Right atrium auricular region (tissue), 2 donors: ENCODE data around the gene IFT43. TPM values are rescaled to one million over a fixed set of nuclear protein-coding genes. Genes with fewer than 3 reads are reported as not detected.

ENCODE experiments used
- DNase-seq: peaks from one replicate; pipeline ENCODE4 v3.0.0-alpha.2; 2019; ENCODE audit warnings: low spot score
- H3K27ac ChIP-seq, 2 donors: fragments of 200-600 bp; sonication (generic); 1 replicate in 1 of 2; 2 replicates in 1 of 2; pipeline ENCODE4 v1.5.1; 2016 to 2019
- H3K27me3 ChIP-seq, 2 donors: fragments of 200-600 bp; sonication (generic); one replicate each; pipeline versions ENCODE4 v1.5.1 to v1.6.0; 2017 to 2019
- H3K36me3 ChIP-seq: fragments of 200-600 bp; sonication (generic); one replicate; pipeline ENCODE4 v1.5.1; 2016
- H3K4me1 ChIP-seq, 2 donors: fragments of 200-600 bp; sonication (generic); one replicate each; pipeline versions ENCODE4 v1.5.1 to v1.6.0; 2017 to 2019
- H3K4me3 ChIP-seq, 2 donors: fragments of 200-600 bp; sonication (generic); 1 replicate in 1 of 2; 2 replicates in 1 of 2; pipeline ENCODE4 v1.5.1; 2017 to 2019; ENCODE audit warnings: mild to moderate bottlenecking in 1 of 2, moderate library complexity in 1 of 2
- H3K9me3 ChIP-seq, 2 donors: fragments of 200-600 bp; sonication (generic); one replicate each; pipeline ENCODE4 v1.5.1; 2019
- CTCF ChIP-seq, 2 donors: fragments of 200-600 bp; sonication (generic); IDR thresholded peaks; one replicate each; pipeline ENCODE4 v1.5.1; 2019; ENCODE audit warnings: antibody characterized with exemption in 2 of 2
- total RNA-seq, 2 donors: library from RNA; depleted of rRNA; stranded (reverse); fragments of >200 nt; gene quantifications; one replicate each; pipeline ENCODE4 v1.1.0, GENCODE V29; 2016

Gene IFT43
- 10 to 100 TPM; 32.6 to 59.0 TPM for total RNA-seq

- Histone ChIP-seq H3K4me3 (peak within 1 kb of the TSS; percentile 80 to 95), H3K9me3 (no peaks in the 10 kb centered on the region), H3K27ac (peak within 1 kb of the TSS; percentile 97 to 99), H3K4me1 (peaks cover 0 to 53% of the 10 kb centered on the region in 2 donors), H3K27me3 (no peaks in the 10 kb centered on the region), H3K36me3 (peaks cover 16% of the 10 kb centered on the region)
- peak; percentile 94 for DNase-seq
- TF ChIP-seq CTCF (IDR thresholded peaks at IDR 0.05), result no peak
These were observed at the start of gene IFT43 for GRCh38 chr14:75985618-75986438. Gene IFT43, plus strand, starts transcription at chr14:75985763. Its CDS starts 24 bp downstream, at chr14:75985787.

- Histone ChIP-seq H3K36me3 (no peaks in the 10 kb centered on the region), H3K9me3 (no peaks in the 10 kb centered on the region), H3K27me3 (no peaks in the 10 kb centered on the region), H3K4me1 (peaks cover 0 to 8% of the 10 kb centered on the region in 2 donors), H3K4me3 (no peak overlapping the region), H3K27ac (no peak overlapping the region)
- TF ChIP-seq CTCF (IDR thresholded peaks at IDR 0.05), result no peak
- no peak for DNase-seq
These were observed 46.4 kb upstream of the IFT43 start for GRCh38 chr14:75939200-75939599.

GRCh38 chr14:75941030-75941429, 44.5 kb upstream of the IFT43 start:
- H3K36me3 ChIP-seq, result no peaks in the 10 kb centered on the region
- DNase-seq, result no peak
- TF ChIP-seq CTCF (IDR thresholded peaks at IDR 0.05), result no peak
- no peak overlapping the region for H3K4me3 ChIP-seq
- peak overlapping the region; percentile 53 to 82 for H3K27ac ChIP-seq
- H3K4me1 ChIP-seq, result no peaks in the 10 kb centered on the region
- no peaks in the 10 kb centered on the region for H3K9me3 ChIP-seq
- H3K27me3 ChIP-seq, result no peaks in the 10 kb centered on the region

DNA sequence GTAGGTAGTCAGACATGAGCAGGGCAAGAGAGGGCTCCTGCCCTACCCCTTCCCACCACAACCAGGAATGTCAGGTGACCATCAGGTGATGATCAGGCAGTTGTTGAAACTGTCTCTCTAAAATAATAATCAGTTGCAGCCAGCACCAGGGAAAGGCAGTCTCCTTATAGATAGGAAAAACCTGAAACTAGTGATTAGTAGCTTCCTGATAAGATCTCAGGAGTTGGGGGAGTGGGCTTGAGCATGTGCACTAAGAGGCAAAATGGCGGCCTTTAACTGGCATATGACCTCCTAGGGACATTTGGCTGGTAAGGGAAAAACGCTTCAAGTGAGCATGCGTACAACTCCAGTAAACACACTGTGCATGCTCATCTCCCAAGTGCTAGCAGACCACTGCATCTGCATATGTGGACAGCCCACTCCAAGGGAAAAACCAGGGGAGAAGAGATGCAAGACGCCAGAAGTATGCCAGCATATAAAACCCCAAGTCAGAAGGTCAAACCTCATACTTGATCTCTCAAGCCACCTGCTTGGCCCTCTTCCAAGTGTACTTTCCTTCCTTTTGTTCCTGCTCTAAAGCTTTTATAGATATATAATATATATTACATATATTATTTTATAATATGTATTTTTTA, 40.8 kb upstream of the IFT43 start:
- Histone ChIP-seq H3K27ac (no peak overlapping the region), H3K36me3 (no peaks in the 10 kb centered on the region), H3K27me3 (no peaks in the 10 kb centered on the region), H3K4me1 (no peaks in the 10 kb centered on the region), H3K9me3 (no peaks in the 10 kb centered on the region), H3K4me3 (no peak overlapping the region)
- DNase-seq, result no peak
- no peak for TF ChIP-seq CTCF (IDR thresholded peaks at IDR 0.05)

DNA sequence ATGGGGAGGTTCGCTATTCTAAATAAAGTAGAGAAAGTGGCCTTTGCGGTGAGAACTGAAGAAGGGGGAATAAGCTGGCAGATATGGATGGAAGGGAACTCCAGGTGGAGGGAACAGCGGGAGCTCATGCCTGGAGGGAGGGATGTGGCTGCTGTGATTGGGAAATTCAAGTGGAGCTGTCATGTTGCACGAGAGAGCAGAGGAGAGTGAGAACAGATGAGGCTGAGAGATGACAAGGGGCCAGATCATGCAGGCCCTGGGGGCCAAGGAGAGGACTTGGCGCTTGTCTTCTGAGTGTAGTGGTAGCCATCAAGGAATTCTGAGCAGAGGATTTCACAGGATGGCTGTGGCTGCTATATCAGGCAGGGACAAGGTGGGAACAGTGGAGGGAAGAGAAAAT, 38.8 kb upstream of the IFT43 start:
- no peaks in the 10 kb centered on the region for H3K27me3 ChIP-seq
- no peaks in the 10 kb centered on the region for H3K4me1 ChIP-seq
- no peak for DNase-seq

More for the DNA sequence above, 38.8 kb upstream of the IFT43 start:
- Histone ChIP-seq H3K4me3 (no peak overlapping the region), H3K36me3 (no peaks in the 10 kb centered on the region), H3K27ac (no peak overlapping the region), H3K9me3 (no peaks in the 10 kb centered on the region)
- TF ChIP-seq CTCF (IDR thresholded peaks at IDR 0.05), result no peak
